HL-60 (cell line): ENCODE measurements around the gene PLA1A.
A peak's percentile ranks its signal among the peaks of the same experiment; 100 is the strongest.

Source experiments
- DNase-seq, 2 experiments: peaks; one replicate each; pipeline ENCODE4 v3.0.0-alpha.2; 2010 to 2020; ENCODE audit warnings: low read depth in 1 of 2, low spot score in 1 of 2
- H3K27ac ChIP-seq: fragments of 250-450 bp; sonication (Bioruptor Pico); replicated peaks from 2 replicates; pipeline ENCODE4 v1.5.1; 2020; ENCODE audit warnings: mild to moderate bottlenecking, moderate library complexity
- H3K27me3 ChIP-seq: fragments of 250-450 bp; sonication (Bioruptor Pico); 2 replicates; pipeline ENCODE4 v1.5.1; 2021; ENCODE audit warnings: mild to moderate bottlenecking, moderate library complexity; ENCODE audit not compliant: insufficient read depth, poor library complexity, severe bottlenecking
- H3K4me3 ChIP-seq: replicated peaks from 2 replicates; pipeline ENCODE4 v1.5.1; 2011; ENCODE audit warnings: mild to moderate bottlenecking, control low read depth, low read length; ENCODE audit not compliant: insufficient read depth
- GABPA ChIP-seq: IDR thresholded peaks from 2 replicates; pipeline ENCODE4 v1.6.1; 2012; ENCODE audit warnings: low read depth
- POLR2AphosphoS5 ChIP-seq: IDR thresholded peaks from 2 replicates; pipeline ENCODE4 v1.6.1; 2012; ENCODE audit warnings: low read depth
- REST ChIP-seq: IDR thresholded peaks from 2 replicates; pipeline ENCODE4 v1.6.1; 2012; ENCODE audit warnings: low read depth; ENCODE audit not compliant: insufficient replicate concordance
- SPI1 ChIP-seq: IDR thresholded peaks from 2 replicates; pipeline ENCODE4 v1.6.1; 2012; ENCODE audit warnings: low read depth, mild to moderate bottlenecking, borderline replicate concordance
- TF ChIP-seq, protein P1 (sequence below): IDR thresholded peaks from one replicate; pipeline ENCODE4 v1.5.1; 2011; ENCODE audit warnings: low read length, control low read depth, inconsistent platforms; ENCODE audit not compliant: insufficient read depth

Gene PLA1A

GRCh38 chr3:119636891-119637611, 39.4 kb downstream of the PLA1A start:
- DNase-seq: no peak
- Histone ChIP-seq H3K27me3 (no peaks in the 10 kb centered on the region), H3K27ac (peak overlapping the region; percentile 94), H3K4me3 (no peak overlapping the region)
- TF ChIP-seq SPI1: no peak
- TF ChIP-seq, protein P1, sequence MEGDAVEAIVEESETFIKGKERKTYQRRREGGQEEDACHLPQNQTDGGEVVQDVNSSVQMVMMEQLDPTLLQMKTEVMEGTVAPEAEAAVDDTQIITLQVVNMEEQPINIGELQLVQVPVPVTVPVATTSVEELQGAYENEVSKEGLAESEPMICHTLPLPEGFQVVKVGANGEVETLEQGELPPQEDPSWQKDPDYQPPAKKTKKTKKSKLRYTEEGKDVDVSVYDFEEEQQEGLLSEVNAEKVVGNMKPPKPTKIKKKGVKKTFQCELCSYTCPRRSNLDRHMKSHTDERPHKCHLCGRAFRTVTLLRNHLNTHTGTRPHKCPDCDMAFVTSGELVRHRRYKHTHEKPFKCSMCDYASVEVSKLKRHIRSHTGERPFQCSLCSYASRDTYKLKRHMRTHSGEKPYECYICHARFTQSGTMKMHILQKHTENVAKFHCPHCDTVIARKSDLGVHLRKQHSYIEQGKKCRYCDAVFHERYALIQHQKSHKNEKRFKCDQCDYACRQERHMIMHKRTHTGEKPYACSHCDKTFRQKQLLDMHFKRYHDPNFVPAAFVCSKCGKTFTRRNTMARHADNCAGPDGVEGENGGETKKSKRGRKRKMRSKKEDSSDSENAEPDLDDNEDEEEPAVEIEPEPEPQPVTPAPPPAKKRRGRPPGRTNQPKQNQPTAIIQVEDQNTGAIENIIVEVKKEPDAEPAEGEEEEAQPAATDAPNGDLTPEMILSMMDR: no peak
- no peak for TF ChIP-seq REST
- TF ChIP-seq POLR2AphosphoS5: no peak
- no peak for TF ChIP-seq GABPA

GRCh38 chr3:119637679-119638477, 40.2 kb downstream of the PLA1A start:
- H3K27ac ChIP-seq: peak overlapping the region; percentile 94
- H3K27me3 ChIP-seq: no peaks in the 10 kb centered on the region
- TF ChIP-seq REST (no peak), POLR2AphosphoS5 (no peak), SPI1 (no peak), GABPA (no peak)
- TF ChIP-seq, protein P1: no peak
- peak overlapping the region; percentile 36 for H3K4me3 ChIP-seq
- peak; percentile 30 to 41 for DNase-seq

GRCh38 chr3:119639494-119640350, 42.0 kb downstream of the PLA1A start:
- Histone ChIP-seq H3K27me3 (no peaks in the 10 kb centered on the region), H3K27ac (peak overlapping the region; percentile 94), H3K4me3 (no peak overlapping the region)
- TF ChIP-seq POLR2AphosphoS5: no peak
- TF ChIP-seq, protein P1: no peak
- no peak for TF ChIP-seq GABPA
- no peak for TF ChIP-seq SPI1
- TF ChIP-seq REST: no peak
- DNase-seq: no peak
